ENCODE measurements around the gene WDR87.
"Not testable (repeated sequence)": the region's sequence is repeated elsewhere in the genome, so short reads cannot be mapped to it uniquely, and the experiment has no call there.

WDR87 gene

GRCh38 chr19:37877147-37877546 lies 29.2 kb downstream of the WDR87 start:
- DNase-seq (ENCODE audit: low spot score) = no peak

GRCh38 chr19:37876032-37876431 lies 30.4 kb downstream of the WDR87 start:
- DNase-seq (ENCODE audit: low spot score) = no peak

- no peak for DNase-seq (ENCODE audit: low spot score)
Observed at GRCh38 chr19:37874784-37875183, 31.6 kb downstream of the WDR87 start.

- DNase-seq (ENCODE audit: low spot score) = no peak
Observed at GRCh38 chr19:37872383-37872782, 34.0 kb downstream of the WDR87 start.

- no peak for DNase-seq (ENCODE audit: low spot score)
Observed at GRCh38 chr19:37869766-37870340, 36.5 kb downstream of the WDR87 start.

- no peak for DNase-seq (ENCODE audit: low spot score)
Observed at GRCh38 chr19:37867831-37868230, 38.6 kb downstream of the WDR87 start.

GRCh38 chr19:37865930-37866329 lies 40.5 kb downstream of the WDR87 start:
- DNase-seq (ENCODE audit: low spot score) = not testable (repeated sequence)

- no peak for DNase-seq (ENCODE audit: low spot score)
Observed at GRCh38 chr19:37864501-37864900, 41.9 kb downstream of the WDR87 start.

GRCh38 chr19:37855098-37855497 lies 51.3 kb downstream of the WDR87 start:
- DNase-seq (ENCODE audit: low spot score) = no peak

GRCh38 chr19:37845932-37846331 lies 60.5 kb downstream of the WDR87 start:
- no peak for DNase-seq (ENCODE audit: low spot score)

All from CD4-positive, alpha-beta T cell treated with Interleukin-15 for 4 hours (primary cell).